Stimulated activated naive CD4-positive, alpha-beta T cell (primary cell): ENCODE measurements around the gene JMJD7.

Experiments used
- DNase-seq, 6 experiments: peaks; one replicate each; lab custom pipeline; 2025; lab: John Stamatoyannopoulos, UW

Gene JMJD7

DNA sequence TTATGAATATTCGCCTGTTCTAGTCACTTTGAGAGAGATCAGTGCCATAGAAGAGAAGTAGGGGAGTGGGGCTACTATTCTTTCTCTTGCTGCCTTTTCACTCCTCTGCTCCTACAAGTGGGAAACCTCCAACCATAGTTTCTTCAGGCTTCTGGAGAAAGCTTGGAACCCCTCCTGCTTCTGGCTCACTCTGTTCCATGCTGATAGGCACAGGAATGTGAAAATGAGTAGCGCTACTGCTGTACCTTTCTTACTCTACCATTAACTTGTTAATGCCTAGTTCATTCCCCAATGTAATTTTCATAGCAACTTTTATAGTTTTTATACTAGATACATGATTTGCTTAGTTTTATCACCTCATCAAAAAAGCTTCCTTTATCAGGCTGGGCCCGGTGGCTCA is 26.7 kb upstream of the JMJD7 start:
- DNase-seq: no peak

DNA sequence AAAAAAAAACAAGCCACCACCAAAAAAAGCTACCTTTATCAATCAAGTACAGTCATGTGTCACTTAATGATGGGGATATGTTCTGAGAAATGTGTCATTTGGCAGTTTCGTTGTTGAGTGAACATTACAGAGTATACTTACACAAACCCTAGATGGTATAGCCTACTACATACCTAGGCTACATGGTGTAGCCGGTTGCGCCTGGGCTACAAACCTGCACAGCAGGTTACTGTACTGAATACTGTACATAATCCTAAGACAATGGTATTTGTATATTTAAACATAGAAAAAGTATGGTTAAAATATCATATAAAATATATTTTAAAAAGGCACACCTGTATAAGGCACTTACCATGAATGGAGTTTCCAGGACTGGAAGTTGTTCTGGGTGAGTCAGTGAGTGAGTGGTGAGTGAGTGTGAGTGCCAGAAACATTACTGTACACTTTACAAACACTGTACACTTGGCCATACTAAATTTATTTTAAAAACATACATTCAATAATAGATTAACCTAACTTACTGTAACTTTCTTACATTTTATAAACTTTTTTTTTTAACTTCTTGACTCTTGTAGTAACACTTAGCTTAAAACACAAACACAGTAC is 25.9 kb upstream of the JMJD7 start:
- DNase-seq: no peak

DNA sequence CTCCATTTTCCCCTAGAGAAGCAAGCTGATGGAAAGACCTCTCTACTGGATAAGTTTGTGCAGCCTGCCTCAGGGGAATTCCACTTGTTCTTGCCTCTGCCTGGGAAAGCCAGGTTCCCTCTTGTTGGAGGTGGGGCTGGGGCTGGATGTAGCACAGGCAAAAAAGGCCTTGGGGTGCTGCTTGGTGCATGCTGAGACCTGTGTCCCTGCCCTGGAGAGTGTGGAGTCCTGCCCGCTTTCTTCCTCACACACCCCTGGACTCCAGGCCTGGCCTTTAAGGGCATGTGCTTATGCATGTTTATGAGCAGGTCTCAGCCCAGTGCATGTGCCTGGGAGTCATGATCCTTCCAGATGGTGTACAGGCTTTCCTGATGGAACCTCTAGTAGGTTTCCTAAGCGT is 23.5 kb upstream of the JMJD7 start:
- DNase-seq: no peak

DNA sequence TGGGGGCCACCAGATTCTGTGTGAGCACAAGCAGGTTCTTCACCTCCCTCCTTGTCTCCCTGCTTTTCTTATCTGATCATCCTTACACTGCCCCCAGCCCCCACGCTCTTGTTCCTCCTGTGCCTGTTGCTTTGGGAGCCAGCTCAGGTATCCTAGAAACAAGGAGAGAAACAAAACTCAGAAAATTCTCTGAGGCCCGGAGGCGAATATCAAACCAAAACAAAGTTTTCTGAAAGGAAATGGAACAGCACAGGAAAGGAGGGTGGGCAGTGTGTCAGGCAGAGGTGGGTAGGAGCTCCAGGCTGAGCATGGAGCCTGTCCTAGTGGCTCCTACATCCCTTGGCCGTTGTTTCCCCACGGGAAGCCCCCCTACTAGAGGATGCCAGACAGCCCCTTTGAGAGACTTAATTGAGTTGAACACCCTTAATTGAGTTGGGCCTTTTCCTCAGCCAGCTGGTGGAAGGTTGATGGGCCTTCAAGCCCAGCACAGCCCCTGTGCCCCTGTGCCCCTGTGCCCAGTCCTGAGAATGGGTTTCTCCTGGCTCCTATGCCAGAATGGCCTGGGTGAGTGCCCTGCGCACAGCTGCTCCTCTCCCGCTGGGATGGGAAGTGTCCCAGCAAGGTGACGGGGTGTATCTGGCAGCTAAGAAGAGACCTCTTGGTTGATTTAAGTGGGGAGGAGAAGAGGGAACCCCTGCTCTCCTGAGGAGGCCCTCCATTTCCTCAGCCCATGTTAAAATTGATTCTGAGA is 22.8 kb upstream of the JMJD7 start:
- no peak for DNase-seq

DNA sequence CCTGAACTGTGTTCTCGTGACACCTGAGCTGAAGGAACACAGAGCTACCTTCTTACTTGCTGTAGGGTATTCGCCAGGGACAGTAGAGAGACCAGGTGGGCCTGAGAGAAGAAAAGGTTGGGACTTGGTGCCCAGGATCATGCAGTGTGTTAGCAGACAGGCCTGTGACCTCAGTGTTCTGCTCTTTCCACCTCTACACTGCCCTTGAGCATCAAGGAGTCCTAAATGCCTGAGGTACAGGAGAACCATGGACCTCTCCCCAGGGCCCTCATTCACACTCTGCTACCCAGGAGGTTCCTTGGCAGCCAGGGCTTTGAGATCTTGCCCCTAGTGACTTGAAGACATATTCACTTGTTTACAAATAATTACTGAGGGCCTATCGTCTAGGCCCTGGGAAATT is 22.2 kb upstream of the JMJD7 start:
- DNase-seq: no peak

DNA sequence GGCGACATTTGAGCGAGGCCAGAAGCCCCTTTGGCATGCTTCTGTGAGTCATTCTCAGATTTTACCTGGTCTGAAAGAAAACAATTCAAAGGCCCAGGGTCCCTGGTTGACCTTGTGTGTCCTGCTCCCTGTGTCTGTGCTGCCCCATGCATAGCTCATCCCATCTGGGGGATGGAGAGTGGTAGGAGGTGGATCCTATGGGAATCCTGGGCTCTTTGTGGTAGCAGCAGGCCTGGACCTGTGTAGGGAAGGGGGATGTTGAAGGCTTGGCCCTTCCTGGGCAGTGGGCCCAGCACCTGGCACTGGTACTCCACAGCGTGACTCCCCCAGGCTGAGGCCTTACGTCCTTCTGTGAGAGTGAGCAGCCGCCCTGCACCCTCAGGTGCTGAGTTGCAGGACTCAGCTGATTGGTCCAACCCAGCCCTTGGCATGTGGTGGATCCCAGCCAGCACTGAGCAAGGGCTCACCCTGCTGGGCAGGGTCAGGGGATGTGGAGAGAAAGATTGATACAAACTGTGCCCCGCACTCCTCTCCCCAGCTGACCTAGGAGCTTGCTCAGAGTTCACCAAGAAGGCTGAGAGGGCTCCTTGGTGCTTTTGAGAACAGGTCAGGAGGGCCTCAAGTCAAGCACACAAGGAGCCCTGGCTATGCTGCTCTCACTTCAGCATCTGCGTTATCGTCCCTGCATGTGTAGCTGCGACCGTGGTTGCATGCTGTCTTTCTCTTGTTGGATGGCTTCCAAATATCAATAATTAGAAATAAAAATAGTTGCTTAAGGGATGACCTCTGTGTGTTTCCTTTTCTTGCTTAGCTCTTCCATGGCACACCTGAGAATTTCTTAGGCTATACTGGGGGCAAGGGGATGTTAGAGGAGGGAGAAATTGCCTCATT is 21.4 kb upstream of the JMJD7 start:
- no peak for DNase-seq

DNA sequence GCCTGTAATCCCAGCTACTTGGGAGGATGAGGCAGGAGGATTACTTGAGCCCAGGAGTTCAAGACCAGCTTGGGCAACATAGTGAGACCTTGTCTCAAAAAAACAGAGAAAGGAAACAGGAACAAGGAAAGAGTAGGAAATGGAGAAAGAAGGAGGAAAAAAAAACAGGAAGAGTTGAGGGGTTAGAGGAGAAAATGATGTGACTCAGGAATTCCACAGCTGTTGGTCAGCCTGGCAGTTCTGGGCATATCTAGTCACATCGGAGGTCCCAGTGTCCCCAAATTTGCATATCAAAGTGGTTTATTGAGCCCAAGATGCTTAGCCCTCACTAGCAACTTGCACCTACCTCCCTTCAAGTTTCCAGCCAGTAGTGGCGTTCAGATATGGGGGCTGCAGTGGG is 18.8 kb upstream of the JMJD7 start:
- DNase-seq: no peak

DNA sequence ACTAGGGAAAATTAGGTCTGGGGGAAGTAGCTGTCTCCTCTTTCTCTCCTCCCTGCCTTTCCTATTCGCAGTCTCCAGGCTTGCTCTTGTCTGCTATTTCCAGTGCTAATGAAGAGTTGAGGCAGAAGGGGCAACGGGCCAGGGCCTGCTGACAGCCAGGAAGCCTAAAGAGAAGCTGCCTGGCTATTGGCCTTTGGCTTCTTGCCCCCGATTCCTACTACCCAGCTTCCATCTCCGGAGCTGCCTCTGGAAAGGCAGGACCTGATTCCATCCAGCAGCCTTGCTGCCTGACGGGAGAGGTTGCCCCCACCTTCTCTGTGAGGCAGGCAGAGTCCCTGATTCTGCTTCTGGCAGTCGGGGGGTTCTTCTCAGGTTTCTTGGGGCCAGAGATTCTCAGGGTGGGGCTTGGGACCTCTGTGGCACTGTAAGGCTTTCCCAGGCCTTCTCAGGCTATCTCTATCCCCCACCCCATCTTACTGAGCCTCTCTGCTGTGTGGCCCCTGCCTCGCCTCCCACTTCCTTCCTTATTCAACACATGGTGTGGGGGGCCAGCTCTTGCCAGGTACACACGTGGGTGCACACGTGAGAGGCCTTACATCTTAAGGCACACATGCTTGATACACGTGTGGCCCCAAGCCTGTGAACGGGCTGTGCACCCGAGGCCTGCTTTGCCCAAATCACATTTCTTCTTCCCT is 18.2 kb upstream of the JMJD7 start:
- DNase-seq: no peak

DNA sequence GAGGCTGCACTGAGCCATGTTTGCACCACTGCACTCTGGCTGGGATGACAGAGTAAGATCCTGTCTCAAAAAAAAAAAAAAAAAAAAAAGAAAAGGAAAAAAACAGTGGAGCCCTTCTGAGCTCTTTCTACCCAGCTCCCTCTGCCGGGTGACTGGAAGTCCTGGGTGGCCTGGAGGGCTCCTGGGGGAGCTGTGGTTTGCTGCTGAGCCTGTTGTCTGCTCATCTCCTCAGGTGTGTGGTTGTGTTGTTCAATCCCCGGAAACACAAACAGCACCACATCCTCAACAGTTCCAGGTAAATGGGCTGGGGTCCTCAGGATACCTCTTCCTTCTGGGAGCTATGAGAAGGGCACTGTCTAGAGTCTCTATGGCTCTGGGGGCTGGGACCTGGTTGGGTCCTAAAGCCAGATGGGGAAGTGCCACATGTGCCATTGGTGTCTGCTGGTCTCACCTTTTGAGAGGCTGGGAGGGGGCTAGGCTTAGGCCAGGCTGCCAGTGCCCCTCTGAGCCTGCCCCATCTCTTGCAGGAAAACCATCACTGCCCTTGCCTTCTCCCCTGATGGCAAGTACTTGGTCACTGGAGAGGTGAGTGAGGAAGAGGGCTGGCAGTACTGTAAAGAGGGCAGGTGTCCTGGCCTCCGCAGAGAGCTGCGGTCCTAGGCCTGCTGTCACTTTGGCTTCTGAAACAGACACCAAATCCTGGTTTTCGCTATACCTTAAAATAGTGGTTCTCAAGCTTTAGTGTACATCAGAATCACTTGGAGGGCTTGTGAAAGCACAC is 17.1 kb upstream of the JMJD7 start:
- DNase-seq: no peak

DNA sequence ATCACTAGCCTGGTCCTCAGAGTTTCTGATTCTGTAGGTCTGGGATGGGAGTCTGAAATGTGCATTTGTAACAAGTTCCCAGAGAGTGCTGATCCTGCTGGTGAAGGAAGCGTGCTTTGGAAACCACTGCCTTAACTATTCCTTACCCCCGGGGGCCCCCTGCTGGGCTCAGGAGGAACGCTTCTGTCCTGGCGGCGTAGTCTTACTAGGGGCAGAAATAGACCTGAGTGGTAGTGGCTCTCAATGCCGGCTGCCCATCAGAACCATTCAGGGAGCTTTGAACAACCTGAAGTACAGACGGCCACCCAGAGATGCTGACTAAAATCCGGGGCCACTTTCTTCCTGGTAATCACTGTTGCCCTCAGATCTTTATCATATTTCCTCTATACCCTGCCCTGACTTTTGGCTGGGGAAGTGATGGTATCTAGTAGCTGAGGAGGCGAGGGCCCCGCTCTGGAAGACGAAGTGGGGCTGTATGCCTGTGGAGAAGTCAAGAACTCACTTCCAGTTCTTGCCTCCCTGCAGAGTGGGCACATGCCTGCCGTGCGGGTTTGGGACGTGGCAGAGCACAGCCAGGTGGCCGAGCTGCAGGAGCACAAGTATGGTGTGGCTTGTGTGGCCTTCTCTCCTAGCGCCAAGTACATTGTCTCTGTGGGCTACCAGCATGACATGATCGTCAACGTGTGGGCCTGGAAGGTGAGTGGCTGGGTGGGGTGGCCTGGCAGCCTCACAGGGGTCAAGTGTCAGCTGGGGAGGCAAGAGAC is 16.3 kb upstream of the JMJD7 start:
- peak; percentile 51 to 74 (median 68) for DNase-seq

DNA sequence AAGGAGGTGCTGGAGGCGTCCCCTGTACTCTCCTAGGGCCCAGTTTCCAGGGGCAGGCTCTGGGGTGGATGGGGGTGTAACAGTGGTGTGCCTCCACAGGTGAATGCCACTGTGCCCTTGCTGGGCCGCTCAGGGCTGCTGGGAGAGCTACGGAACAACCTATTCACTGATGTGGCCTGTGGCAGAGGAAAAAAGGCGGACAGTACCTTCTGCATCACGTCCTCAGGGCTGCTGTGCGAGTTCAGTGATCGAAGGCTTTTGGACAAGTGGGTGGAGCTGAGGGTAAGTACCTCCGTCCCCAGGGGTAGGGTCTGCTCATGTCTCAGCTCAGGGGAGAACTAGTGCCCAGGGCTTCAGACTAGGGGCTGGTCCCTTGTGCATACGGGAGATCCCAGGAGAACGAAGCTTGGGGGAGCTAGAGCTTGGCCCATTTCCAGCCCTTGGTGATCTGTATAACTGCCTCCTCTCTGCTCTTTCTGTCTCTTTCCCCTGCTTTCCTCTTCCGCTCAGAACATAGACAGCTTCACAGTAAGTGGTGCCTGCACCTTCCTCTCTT is 15.0 kb upstream of the JMJD7 start:
- no peak for DNase-seq

DNA sequence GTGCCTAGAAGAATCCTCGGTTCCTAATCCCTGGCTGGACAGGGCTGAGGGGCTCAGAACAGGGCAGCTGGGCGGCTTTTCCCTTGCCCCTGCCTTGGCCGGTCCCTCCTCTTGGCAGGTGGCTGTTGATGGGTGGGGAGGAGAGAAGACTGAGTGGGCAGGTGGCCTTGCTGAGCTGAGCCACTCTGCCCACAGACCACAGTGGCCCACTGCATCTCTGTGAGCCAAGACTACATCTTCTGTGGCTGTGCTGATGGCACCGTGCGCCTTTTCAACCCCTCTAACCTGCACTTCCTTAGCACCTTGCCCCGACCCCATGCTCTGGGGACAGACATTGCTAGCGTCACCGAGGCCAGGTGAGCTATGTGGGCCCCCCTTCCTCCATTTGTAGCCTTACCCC is 14.5 kb upstream of the JMJD7 start:
- DNase-seq: no peak

DNA sequence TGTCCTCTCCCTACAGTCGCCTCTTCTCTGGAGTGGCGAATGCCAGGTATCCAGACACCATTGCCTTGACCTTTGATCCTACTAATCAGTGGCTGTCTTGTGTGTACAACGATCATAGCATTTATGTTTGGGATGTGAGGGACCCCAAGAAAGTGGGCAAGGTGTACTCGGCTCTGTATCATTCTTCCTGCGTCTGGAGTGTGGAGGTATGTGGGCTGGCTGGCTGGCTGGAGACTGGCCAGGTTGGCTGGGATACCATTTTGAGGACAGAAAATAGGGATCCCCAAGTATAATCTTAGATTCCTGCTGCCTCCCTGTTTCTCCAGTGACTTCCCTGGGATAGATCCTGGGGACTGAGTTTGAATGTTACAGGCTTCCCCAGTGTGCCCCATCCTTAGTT is 13.4 kb upstream of the JMJD7 start:
- no peak for DNase-seq

DNA sequence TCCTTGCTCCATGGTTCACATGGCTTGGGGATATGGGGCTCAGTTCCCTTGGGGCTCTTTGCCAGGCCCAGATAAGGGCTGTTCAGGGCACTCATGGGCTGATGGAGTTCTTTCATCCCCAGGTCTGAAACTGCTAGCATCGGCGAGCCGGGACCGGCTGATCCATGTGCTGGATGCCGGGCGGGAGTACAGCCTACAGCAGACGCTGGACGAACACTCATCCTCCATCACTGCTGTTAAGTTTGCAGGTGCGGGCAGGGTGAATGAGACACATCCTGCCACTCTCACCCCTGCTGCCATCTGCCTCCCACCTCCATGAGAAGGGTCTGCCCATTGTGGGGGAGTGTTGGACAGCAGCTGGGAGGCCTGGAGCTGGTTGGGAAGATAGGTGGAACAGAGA is 11.1 kb upstream of the JMJD7 start:
- DNase-seq: no peak

DNA sequence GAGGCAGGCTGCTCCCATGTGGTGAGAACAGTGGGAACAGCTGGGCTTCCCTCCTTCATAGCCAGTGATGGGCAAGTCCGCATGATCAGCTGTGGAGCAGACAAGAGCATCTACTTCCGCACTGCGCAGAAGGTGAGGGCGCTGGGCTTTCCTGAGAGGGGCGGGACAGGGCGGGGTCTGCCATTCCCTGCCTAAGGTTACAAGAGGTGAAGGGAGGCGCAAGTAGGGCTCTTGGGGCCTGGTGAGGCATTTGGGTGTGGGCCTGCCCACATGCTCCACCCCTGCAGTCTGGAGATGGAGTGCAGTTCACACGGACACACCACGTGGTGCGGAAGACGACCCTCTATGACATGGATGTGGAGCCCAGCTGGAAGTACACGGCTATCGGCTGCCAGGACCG is 10.6 kb upstream of the JMJD7 start:
- DNase-seq: no peak

DNA sequence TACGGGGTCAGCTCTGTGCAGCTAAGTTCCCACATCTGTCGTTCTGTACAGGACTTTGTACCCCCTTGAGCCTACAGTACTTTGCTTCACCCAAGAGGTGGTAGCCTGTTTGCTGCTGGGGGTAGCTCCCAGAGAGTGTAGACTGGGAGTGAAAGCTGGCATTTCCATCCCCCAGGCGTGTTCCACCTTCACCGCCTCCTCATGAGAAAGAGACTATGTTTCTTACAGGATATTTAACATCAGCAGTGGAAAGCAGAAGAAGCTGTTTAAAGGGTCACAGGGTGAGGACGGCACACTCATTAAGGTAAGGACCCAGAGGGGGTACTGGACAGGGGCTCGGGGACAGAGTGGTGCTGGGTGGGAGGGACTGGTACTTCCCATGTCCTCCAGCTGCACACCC is 10.1 kb upstream of the JMJD7 start:
- DNase-seq: no peak

DNA sequence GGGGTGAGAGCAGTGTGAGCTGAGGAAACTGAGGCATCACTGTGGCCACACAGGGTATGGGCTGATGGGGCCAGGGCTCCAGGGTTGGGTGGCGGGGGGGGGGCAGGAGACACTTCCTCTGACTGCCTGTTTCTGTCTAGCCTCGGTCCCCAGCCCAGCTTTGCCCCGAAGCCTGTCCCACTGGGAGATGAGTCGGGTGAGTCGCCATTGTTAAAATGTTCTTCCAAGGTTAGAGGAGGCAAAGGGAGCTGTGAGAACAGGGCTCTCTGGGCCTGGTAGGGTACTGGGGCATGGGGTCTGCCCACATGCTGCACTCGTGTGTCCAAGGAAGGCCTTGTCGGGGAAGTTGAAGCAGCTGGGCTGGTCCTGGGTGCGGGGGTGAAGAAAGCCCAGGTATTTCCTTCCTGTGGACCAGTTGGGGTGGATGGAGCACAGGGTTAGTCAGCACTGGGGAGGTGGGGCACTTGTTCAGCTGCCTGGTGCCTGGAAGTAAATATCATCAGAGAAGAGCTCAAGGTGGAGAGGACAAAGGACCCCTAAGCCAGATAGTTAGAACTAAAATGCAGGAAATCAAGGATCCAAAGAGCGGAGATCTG is 8.3 kb upstream of the JMJD7 start:
- no peak for DNase-seq

DNA sequence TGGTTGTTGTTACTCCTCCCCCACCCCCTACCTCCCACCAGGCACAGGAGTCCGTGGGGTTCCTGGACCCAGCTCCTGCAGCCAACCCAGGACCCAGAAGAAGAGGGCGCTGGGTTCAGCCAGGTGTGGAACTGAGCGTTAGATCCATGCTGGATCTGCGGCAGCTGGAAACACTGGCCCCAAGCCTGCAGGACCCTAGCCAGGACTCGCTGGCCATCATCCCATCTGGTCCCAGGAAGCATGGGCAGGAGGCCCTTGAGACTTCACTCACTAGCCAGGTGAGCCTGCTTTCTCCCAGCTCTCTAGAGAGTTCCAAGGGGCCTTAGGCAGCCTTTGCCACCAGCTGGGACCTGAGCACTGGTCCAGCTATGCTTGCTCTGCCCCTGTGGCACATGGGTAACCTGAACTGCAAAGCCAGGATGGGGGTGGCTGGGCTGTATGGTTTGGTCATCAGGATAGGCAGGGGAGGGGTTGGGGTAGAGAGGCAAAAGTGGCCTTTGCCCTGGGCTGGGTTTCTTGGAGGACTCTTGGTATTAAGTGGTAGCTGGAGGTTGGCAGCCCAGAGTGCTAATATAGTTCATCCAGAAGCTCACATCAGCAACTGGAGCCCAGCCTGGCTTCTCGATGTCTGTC is 7.0 kb upstream of the JMJD7 start:
- no peak for DNase-seq

DNA sequence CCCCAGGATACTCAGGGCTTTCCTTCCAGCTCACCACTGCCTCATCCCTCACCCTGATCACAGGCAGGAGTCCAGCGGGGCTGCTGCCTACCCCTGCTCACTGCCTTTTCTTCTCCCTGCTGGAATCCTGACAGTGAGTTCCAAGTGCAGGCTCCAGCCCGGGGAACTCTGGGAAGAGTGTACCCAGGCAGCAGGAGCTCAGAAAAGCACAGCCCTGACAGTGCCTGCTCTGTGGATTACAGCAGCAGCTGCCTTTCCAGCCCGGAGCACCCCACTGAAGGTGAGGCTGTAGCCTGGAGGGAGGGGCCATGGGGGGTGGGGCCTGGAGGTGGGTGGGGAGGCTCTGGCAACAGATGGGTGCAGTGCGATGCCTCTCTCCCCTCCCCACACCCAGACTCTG is 6.1 kb upstream of the JMJD7 start:
- DNase-seq: no peak

DNA sequence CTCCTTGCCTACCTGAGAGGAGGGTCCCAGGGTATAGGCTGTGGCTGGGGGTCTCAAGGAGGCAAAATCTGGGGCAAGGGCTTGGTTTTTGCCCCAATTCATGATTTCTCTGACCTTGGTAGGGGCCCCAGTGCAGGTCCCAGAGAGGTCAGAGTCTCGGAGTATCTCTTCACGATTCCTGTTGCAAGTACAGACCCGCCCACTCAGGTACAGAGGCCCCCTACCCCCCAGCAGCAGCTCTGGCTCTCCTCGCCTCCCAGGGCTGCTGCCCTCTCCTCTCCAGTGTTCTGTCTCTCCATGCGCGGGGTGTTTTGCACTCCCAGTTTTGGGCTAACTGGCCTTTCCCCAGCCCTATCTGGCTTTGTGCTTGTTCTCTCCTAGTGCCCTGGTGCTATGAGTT is 5.4 kb upstream of the JMJD7 start:
- DNase-seq: no peak
